ENCODE measurements around the gene MLLT10.

GRCh38 chr10:21511946-21512572, 22.0 kb upstream of the MLLT10 start:
- TF ChIP-seq ZNF274 (IDR thresholded peaks at IDR 0.05; ENCODE audit: low read depth, low read length) = no peak
- TF ChIP-seq SUZ12 (IDR thresholded peaks at IDR 0.05; ENCODE audit: extremely low read depth, insufficient read depth, insufficient read length) = no peak

All from NT2/D1 (cell line).